GM06990 (cell line): ENCODE data around the gene EHBP1.

ENCODE experiments used
- DNase-seq: peaks from one replicate; pipeline ENCODE4 v3.0.0-alpha.2; 2011; ENCODE audit not compliant: insufficient read length; ENCODE audit errors: extremely low read depth
- H3K27me3 ChIP-seq: replicated peaks from 2 replicates; pipeline ENCODE4 v1.6.0; 2011; ENCODE audit warnings: low read length; ENCODE audit not compliant: control insufficient read depth, insufficient read depth
- H3K36me3 ChIP-seq: 2 replicates; pipeline ENCODE4 v1.5.1; 2011; ENCODE audit warnings: low read length; ENCODE audit not compliant: control insufficient read depth, insufficient read depth
- H3K4me3 ChIP-seq: replicated peaks from 2 replicates; pipeline ENCODE4 v1.5.1; 2011; ENCODE audit warnings: low read depth, mild to moderate bottlenecking, control low read depth, low read length
- CTCF ChIP-seq: IDR thresholded peaks from 2 replicates; pipeline ENCODE4 v1.5.1; 2011; ENCODE audit warnings: low read length, control low read depth, mild to moderate bottlenecking, inconsistent platforms; ENCODE audit not compliant: insufficient read depth, poor library complexity, severe bottlenecking

EHBP1 gene

GRCh38 chr2:62923242-62923641 is 217.7 kb downstream of the EHBP1 start:
- no peak overlapping the region for H3K4me3 ChIP-seq
- no peaks in the 10 kb centered on the region for H3K36me3 ChIP-seq
- no peak for TF ChIP-seq CTCF
- H3K27me3 ChIP-seq = no peaks in the 10 kb centered on the region
- DNase-seq = no peak

GRCh38 chr2:62923881-62924280 is 218.4 kb downstream of the EHBP1 start:
- H3K36me3 ChIP-seq = no peaks in the 10 kb centered on the region
- H3K4me3 ChIP-seq = no peak overlapping the region
- H3K27me3 ChIP-seq = no peaks in the 10 kb centered on the region
- DNase-seq = no peak
- no peak for TF ChIP-seq CTCF

GRCh38 chr2:62928015-62928414 is 222.5 kb downstream of the EHBP1 start:
- no peak for TF ChIP-seq CTCF
- H3K4me3 ChIP-seq = no peak overlapping the region
- no peaks in the 10 kb centered on the region for H3K36me3 ChIP-seq
- DNase-seq = no peak
- no peaks in the 10 kb centered on the region for H3K27me3 ChIP-seq

GRCh38 chr2:62931536-62931935 is 226.0 kb downstream of the EHBP1 start:
- Histone ChIP-seq H3K36me3 (no peaks in the 10 kb centered on the region), H3K27me3 (no peaks in the 10 kb centered on the region), H3K4me3 (no peak overlapping the region)
- no peak for DNase-seq
- no peak for TF ChIP-seq CTCF

- H3K36me3 ChIP-seq = no peaks in the 10 kb centered on the region
- TF ChIP-seq CTCF = no peak
- no peak overlapping the region for H3K4me3 ChIP-seq
- H3K27me3 ChIP-seq = no peaks in the 10 kb centered on the region
- no peak for DNase-seq
These were observed 227.9 kb downstream of the EHBP1 start for GRCh38 chr2:62933398-62933917.

- Histone ChIP-seq H3K27me3 (no peaks in the 10 kb centered on the region), H3K4me3 (no peak overlapping the region), H3K36me3 (no peaks in the 10 kb centered on the region)
- no peak for TF ChIP-seq CTCF
- no peak for DNase-seq
These were observed 229.0 kb downstream of the EHBP1 start for GRCh38 chr2:62934517-62934916.
